CD14-positive monocyte (primary cell): ENCODE measurements around the gene BRICD5. TPM values are rescaled to one million over a fixed set of nuclear protein-coding genes. Genes with fewer than 3 reads are reported as not detected.
A peak's percentile ranks its signal among the peaks of the same experiment; 100 is the strongest.

Experiments
- DNase-seq, 3 donors: peaks; one replicate each; pipeline ENCODE4 v3.0.0-alpha.2; 2011 to 2022
- H2AFZ ChIP-seq: 2 replicates; pipeline ENCODE4 v1.6.0; 2012; ENCODE audit warnings: mild to moderate bottlenecking, low read depth, low read length, inconsistent platforms; ENCODE audit not compliant: insufficient read depth, poor library complexity, severe bottlenecking
- H3K27ac ChIP-seq, 2 donors: 1 replicate in 1 of 2; 2 replicates in 1 of 2; pipeline ENCODE4 v1.5.1; 2012 to 2013; ENCODE audit warnings: low read length in 2 of 2, control low read depth in 1 of 2, inconsistent platforms in 1 of 2, low read depth in 1 of 2, mild to moderate bottlenecking in 1 of 2
- H3K27me3 ChIP-seq, 2 donors: one replicate each; pipeline versions ENCODE4 v1.6.0 to v1.6.1; 2011 to 2013; ENCODE audit warnings: low read length in 2 of 2; ENCODE audit not compliant: control insufficient read depth in 2 of 2, insufficient read depth in 2 of 2
- H3K36me3 ChIP-seq, 2 donors: replicated peaks in 1 of 2; 1 replicate in 1 of 2; 2 replicates in 1 of 2; pipeline versions ENCODE4 v1.5.1 to v1.6.1; 2012 to 2013; ENCODE audit warnings: low read length in 2 of 2, control low read depth in 1 of 2, inconsistent platforms in 1 of 2, mild to moderate bottlenecking in 1 of 2; ENCODE audit not compliant: insufficient read depth in 2 of 2, control insufficient read depth in 1 of 2
- H3K4me1 ChIP-seq, 2 donors: 1 replicate in 1 of 2; 2 replicates in 1 of 2; pipeline versions ENCODE4 v1.5.1 to v1.6.1; 2012 to 2013; ENCODE audit warnings: low read length in 2 of 2, control low read depth in 1 of 2, inconsistent platforms in 1 of 2, mild to moderate bottlenecking in 1 of 2, moderate library complexity in 1 of 2; ENCODE audit not compliant: insufficient read depth in 2 of 2, control insufficient read depth in 1 of 2
- H3K4me2 ChIP-seq: replicated peaks from 2 replicates; pipeline ENCODE3; 2012; ENCODE audit warnings: low read length, moderate library complexity, mild to moderate bottlenecking; ENCODE audit not compliant: poor library complexity, severe bottlenecking; ENCODE audit errors: extremely low read depth
- H3K4me3 ChIP-seq, 3 experiments: fragments of 200-600 bp in 1 of 3; sonication (generic) in 1 of 3; replicated peaks in 1 of 3; 1 replicate in 2 of 3; 2 replicates in 1 of 3; pipeline ENCODE4 v1.5.1; 2011 to 2013; ENCODE audit warnings: low read length in 3 of 3, mild to moderate bottlenecking in 3 of 3, control low read depth in 2 of 3, low read depth in 2 of 3, inconsistent platforms in 1 of 3, moderate library complexity in 1 of 3
- H3K79me2 ChIP-seq: 2 replicates; pipeline ENCODE4 v1.6.0; 2012; ENCODE audit warnings: mild to moderate bottlenecking, control low read depth, inconsistent platforms, low read length, moderate library complexity; ENCODE audit not compliant: insufficient read depth
- H3K9ac ChIP-seq: 2 replicates; pipeline ENCODE4 v1.6.0; 2017; ENCODE audit warnings: low read length, mild to moderate bottlenecking; ENCODE audit not compliant: insufficient read depth, poor library complexity, severe bottlenecking
- H3K9me3 ChIP-seq, 2 donors: replicated peaks in 1 of 2; 1 replicate in 1 of 2; 2 replicates in 1 of 2; pipeline versions ENCODE4 v1.5.1 to v1.6.1; 2012 to 2013; ENCODE audit warnings: low read length in 2 of 2, control low read depth in 1 of 2; ENCODE audit not compliant: control insufficient read depth in 1 of 2, insufficient read depth in 1 of 2
- H4K20me1 ChIP-seq: 2 replicates; pipeline ENCODE4 v1.6.0; 2012; ENCODE audit warnings: mild to moderate bottlenecking, low read length, control low read depth, moderate library complexity; ENCODE audit not compliant: insufficient read depth
- H3K27ac Mint-ChIP-seq, 7 donors: one replicate each; pipeline ENCODE4 v1.8.0; 2020; ENCODE audit warnings: mild to moderate bottlenecking in 7 of 7, mixed read lengths in 7 of 7, moderate library complexity in 6 of 7, inconsistent platforms in 2 of 7
- H3K27me3 Mint-ChIP-seq, 3 donors: one replicate each; pipeline ENCODE4 v1.8.0; 2021 to 2022; ENCODE audit warnings: low read depth in 3 of 3, mild to moderate bottlenecking in 3 of 3, mixed read lengths in 3 of 3, moderate library complexity in 3 of 3, inconsistent platforms in 1 of 3
- H3K36me3 Mint-ChIP-seq, 2 donors: one replicate each; pipeline ENCODE4 v1.8.0; 2020; ENCODE audit warnings: mixed read lengths in 2 of 2, inconsistent platforms in 1 of 2, mild to moderate bottlenecking in 1 of 2
- H3K4me1 Mint-ChIP-seq: one replicate; pipeline ENCODE4 v1.8.0; 2020; ENCODE audit warnings: mild to moderate bottlenecking, mixed read lengths
- H3K4me3 Mint-ChIP-seq, 2 donors: one replicate each; pipeline ENCODE4 v1.8.0; 2020; ENCODE audit warnings: mild to moderate bottlenecking in 2 of 2, mixed read lengths in 2 of 2, moderate library complexity in 1 of 2
- H3K9me3 Mint-ChIP-seq, 7 donors: one replicate each; pipeline ENCODE4 v1.8.0; 2020 to 2022; ENCODE audit warnings: mixed read lengths in 7 of 7, mild to moderate bottlenecking in 6 of 7, moderate library complexity in 6 of 7, inconsistent platforms in 2 of 7
- CTCF ChIP-seq: fragments of 200-600 bp; IDR thresholded peaks from one replicate; pipeline ENCODE4 v1.8.0; 2022; ENCODE audit warnings: antibody characterized with exemption, mild to moderate bottlenecking
- WGBS: methylation state at CpG from one replicate; pipeline ENCODE4 v1.1.5; 2013; ENCODE audit warnings: missing lambda C conversion rate; ENCODE audit not compliant: insufficient coverage; 5-methylcytosine and 5-hydroxymethylcytosine counted together
- intact Hi-C, 2 donors: fragments of 100-400 bp; cut with micrococcal nuclease; formaldehyde crosslinking; loops; one replicate each; pipeline versions ENCODE4 v1.15.0 to v1.15.1; 2023
- polyA plus RNA-seq, 3 donors: library from polyadenylated mRNA; depleted of rRNA in 1 of 3; unstranded in 2 of 3; stranded (reverse) in 1 of 3; fragments of 300-500 nt in 2 of 3; fragments of >200 nt in 1 of 3; fragmentation: Illumina TruSeq in 2 of 3; gene quantifications; 1 replicate in 2 of 3; 2 replicates in 1 of 3; pipeline ENCODE4 v1.2.3, GENCODE V29; 2012 to 2021

The BRICD5 gene
- polyA plus RNA-seq, 3 donors = 8.8 TPM; not detected in 2

GRCh38 chr16:2236337-2237101, 25.9 kb upstream of the BRICD5 start, which contains the start of gene DNASE1L2:
Gene DNASE1L2, plus strand, starts transcription at chr16:2236444. Its CDS starts 373 bp downstream, at chr16:2236817.
- H3K4me3 ChIP-seq = no peak within 1 kb of the TSS
- H3K27me3 Mint-ChIP-seq = peaks cover 35 to 50% (median 35%) of the 10 kb centered on the region in 3 donors
- H3K27ac ChIP-seq = no peak within 1 kb of the TSS
- DNase-seq = no peak
- peaks cover 0 to 6% (median 0%) of the 10 kb centered on the region in 7 donors for H3K9me3 Mint-ChIP-seq
- intact Hi-C loops = no loop called here
- H4K20me1 ChIP-seq = peaks cover 26% of the 10 kb centered on the region
- H3K36me3 ChIP-seq = peaks cover 39 to 49% of the 10 kb centered on the region in 2 donors
- WGBS = 6% methylated on average over 62 of the region's 64 CpGs
- no peaks in the 10 kb centered on the region for H3K9me3 ChIP-seq
- H3K36me3 Mint-ChIP-seq = peaks cover 39 to 53% of the 10 kb centered on the region in 2 donors
- H3K27ac Mint-ChIP-seq = no peak within 1 kb of the TSS
- peaks cover 18 to 38% of the 10 kb centered on the region in 2 donors for H3K27me3 ChIP-seq
- TF ChIP-seq CTCF = no peak
- H3K79me2 ChIP-seq = no peaks in the 10 kb centered on the region
- H3K4me1 Mint-ChIP-seq = peaks cover 5% of the 10 kb centered on the region
- no peak within 1 kb of the TSS for H2AFZ ChIP-seq
- peak within 1 kb of the TSS in 1 of 2 donors; percentile 51 for H3K4me3 Mint-ChIP-seq
- no peak within 1 kb of the TSS for H3K9ac ChIP-seq
- peaks cover 5 to 6% of the 10 kb centered on the region in 2 donors for H3K4me1 ChIP-seq
- H3K4me2 ChIP-seq = peak within 1 kb of the TSS; percentile 1

DNA sequence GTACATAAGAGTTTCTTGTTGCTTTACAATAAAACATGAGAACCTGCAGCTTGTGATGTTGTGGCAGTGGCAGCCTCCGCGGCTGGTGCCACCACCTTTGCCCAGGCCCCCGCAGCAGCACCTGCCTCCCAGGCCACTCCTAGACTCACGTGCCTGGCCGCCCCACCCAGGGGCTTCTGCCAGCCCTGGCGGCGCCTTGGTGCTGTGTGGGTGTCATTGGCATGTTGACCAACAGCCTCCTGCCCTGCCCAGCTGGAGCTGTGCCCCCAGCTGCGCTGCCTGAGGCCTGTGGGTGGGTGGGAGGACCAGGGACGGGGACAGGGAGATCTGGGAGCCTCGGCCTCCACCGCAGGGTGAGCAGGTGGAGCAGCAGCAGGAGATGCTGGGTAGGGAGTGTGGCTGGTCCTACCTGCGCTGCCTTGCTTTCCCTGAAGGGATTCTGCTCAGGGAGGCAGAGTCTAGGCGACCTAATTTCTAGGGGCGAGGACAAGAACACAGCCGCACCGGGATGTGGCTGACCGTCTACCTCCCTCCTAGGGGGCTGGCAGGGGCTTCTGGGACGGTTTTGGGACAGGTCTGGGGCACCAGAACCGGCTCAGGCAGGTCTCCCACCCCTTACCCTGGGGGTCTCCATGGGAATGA, 25.2 kb upstream of the BRICD5 start:
- H3K4me2 ChIP-seq = no peak overlapping the region
- no peak overlapping the region for H2AFZ ChIP-seq
- Mint-ChIP-seq H3K4me1 (peaks cover 5% of the 10 kb centered on the region), H3K36me3 (peaks cover 43 to 57% of the 10 kb centered on the region in 2 donors), H3K4me3 (peak overlapping the region in 1 of 2 donors; percentile 39), H3K9me3 (peaks cover 0 to 6% (median 0%) of the 10 kb centered on the region in 7 donors), H3K27ac (no peak overlapping the region), H3K27me3 (peaks cover 35 to 50% (median 36%) of the 10 kb centered on the region in 3 donors)
- peaks cover 45 to 56% of the 10 kb centered on the region in 2 donors for H3K36me3 ChIP-seq
- H3K4me1 ChIP-seq = peaks cover 5 to 6% of the 10 kb centered on the region in 2 donors
- H3K4me3 ChIP-seq = no peak overlapping the region
- no peak for DNase-seq
- H3K9ac ChIP-seq = no peak overlapping the region
- peaks cover 18 to 38% of the 10 kb centered on the region in 2 donors for H3K27me3 ChIP-seq
- no peak for TF ChIP-seq CTCF
- intact Hi-C loops = no loop called here
- peaks cover 26% of the 10 kb centered on the region for H4K20me1 ChIP-seq
- no peaks in the 10 kb centered on the region for H3K9me3 ChIP-seq
- H3K27ac ChIP-seq = no peak overlapping the region
- H3K79me2 ChIP-seq = no peaks in the 10 kb centered on the region
- 90% methylated on average over 14 of the region's 19 CpGs for WGBS
